T-helper 2 cell (primary cell): ENCODE measurements around the gene DR1.
A peak's percentile ranks its signal among the peaks of the same experiment; 100 is the strongest.

Source experiments
- DNase-seq, 5 experiments: peaks; one replicate each; pipeline versions ENCODE4 v3.0.0 to v3.0.0-alpha.2; 2012 to 2022
- total RNA-seq, 2 donors: gene quantifications; one replicate each; lab custom pipeline; 2026; lab: John Stamatoyannopoulos, UW

The DR1 gene
- total RNA-seq = 121 to 138 reads per million in 2 donors

DNA sequence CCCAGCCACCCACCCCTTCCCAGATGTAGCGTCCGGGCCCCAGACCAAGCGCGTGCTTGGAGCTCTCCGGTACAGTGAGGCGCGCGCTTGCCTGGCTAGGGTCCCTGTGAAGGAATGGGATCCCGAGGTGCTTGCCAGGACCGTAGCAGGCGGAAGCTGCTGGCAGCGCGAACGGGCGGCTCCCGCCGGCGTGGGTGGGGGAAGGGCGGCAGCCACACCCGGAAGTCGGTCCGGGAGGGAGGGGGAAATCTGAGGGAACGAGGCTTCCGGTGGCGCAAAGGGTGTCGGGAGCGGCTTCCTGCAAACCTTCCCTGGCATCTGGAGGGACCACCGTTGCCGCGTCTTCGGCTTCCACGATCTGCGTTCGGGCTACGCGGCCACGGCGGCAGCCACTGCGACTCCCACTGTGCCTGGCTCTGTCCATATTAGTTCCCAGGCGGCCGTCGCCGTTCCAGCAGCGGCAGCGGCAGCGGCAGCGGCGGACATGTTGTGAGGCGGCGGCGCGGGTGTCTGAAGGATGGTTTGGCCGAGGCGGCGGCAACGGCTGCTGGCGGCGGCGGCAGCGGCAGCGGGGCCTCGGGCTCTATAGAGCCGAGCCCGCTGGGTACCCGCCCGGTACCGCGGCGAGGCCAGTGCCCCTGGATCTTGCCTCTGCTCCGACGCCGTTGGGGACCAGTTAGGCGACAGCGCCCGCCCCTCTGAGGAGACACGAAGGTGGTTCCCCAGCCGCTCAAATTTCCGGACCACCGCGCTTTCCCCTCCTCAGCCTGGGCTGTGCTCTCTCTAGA is at the start of gene DR1:
TSS of gene DR1 (plus strand) at position 275 of the 788 bp plus-strand sequence. CDS start 739 bp downstream, outside the sequence.
- DNase-seq = peak; percentile 84 to 92 (median 89)

DNA sequence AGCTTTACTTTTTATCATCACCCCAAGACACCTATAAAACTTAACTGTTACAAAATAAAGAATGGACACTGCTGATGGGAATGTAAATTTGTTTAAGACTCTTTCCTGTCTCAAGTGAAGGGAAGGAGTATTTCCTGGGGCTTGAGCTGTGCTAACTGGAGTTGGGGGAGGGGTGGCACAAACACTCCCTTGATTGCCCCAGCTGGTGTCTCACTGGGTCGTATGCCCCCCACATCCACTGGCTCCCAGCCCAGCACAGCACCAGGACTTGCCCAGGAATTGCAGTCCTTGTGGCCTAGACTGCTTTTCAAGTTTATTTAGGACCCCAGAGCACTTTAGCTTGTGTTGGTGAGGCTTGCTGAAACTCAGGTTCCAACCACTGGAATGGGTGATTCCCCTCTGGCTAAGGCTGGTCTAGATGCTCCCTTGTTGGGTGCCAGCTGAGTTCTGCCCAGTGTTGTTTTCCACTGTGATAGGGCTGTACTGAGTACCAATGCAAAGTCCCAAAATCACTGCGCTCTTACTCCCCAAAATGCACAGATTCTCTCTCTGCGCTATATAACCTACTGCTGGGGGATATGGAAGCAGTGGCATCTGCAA is 49.1 kb upstream of the DR1 start:
- DNase-seq = no peak

DNA sequence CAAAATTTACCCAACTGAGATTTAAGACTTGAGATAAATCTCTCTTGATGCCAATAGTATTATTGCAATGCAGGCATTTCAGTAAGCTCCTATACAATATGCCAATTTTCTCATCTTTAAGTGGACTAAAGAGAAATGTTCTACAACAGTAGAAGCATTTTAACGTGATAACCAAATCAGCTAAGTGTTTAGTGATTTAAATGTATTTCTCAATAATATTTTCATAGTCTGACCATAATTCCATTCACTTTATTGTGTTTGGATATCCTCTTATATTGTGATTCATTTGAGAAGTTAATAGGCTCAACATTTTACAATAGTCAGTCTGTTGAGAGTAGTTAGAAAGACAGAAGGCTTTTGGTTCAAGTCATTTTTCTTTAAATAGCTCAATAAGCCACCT is 44.6 kb upstream of the DR1 start:
- no peak for DNase-seq

DNA sequence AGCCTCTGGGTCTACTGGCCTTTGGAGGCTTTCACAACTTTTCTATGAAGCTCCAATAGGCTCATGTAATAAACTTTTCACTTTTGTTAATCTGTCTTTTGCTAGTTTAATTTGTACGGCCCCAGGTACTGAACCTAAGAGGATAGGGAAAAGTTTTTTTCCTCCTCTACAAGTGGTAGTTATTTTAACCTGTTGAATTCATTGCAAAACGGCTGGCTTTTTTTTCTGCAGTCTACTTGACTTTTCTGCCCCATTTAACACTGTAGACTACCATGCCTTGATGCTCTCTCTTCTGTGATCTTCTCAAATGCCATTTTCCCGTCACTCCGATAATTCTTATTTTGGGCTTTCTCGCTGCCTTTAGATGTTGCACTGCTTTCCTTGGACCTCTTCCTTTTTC is 43.6 kb upstream of the DR1 start:
- no peak for DNase-seq

DNA sequence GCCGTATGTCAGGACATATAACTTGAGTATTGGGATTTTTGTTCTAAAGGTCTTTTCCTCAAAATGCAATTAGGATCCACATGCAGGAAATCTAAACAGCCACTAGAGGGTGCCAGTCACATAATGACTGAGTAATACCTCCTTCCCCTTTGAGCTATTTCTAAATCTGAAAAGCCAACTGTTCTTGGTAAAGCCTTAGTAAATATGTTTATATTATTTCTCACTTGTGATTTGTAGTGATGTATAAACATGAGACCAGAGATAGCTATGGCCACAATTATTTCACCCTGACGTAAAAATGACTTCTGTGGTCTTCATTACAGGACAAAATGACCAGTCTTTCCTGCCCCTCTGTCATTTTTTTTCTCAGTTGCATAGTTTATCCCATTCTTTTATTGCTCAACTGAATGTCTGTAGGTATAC is 41.0 kb upstream of the DR1 start:
- peak in 4 of 5 experiments; percentile 4 to 69 (median 9) for DNase-seq

DNA sequence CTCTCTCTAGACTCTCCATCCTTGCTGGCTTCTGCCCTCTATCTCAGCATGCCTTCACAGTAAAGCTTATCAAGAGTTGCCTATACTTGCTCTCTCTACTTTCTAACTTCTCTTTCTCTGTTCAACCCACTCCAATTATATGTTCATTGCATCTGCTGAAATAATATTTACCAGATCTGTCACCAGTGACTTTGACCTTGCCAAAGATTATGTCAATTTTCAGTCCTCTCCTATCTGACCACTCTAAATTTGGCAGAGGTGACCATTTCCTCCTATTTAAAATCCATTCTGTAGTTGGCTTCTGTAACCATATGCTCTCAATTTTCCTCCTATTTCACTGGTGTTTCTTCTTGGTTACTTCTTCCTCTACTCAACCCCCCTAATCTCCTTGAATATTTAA is 38.8 kb upstream of the DR1 start:
- no peak for DNase-seq

DNA sequence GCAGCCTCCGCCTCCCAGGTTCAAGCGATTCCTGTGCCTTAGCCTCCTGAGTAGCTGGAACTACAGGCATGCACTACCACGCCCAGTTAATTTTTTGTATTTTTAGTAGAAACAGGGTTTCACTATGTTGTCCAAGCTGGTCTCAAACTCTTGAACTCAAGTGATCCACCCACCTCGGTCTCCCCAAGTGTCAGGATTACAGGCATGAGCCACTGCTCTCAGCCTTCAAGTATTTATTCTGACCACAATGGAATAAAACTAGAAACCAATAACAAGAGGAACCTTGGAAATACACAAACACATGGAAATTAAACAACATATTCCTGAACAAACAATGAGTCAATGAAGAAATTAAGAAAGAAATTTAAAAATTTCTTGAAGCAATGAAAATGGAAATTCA is 32.7 kb upstream of the DR1 start:
- no peak for DNase-seq

DNA sequence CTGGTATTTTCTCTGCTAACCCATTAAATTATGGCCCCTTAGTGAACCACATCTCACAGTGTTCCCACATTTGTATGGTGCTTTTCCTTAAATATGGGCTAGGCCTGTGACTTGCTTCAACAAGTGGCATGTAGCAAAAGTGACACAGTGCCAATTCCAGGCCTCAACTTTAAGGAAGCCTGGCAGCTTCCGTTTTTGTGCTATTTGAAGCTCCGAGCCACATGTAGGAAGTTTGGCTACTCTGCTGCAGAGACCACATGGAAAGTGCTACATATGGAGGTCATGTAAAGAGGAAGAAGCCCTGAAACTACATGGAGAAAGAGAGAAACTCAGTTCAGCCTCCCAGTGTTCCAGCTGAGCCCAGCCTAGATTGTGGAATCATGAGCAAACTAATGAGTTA is 28.5 kb upstream of the DR1 start:
- DNase-seq = no peak

DNA sequence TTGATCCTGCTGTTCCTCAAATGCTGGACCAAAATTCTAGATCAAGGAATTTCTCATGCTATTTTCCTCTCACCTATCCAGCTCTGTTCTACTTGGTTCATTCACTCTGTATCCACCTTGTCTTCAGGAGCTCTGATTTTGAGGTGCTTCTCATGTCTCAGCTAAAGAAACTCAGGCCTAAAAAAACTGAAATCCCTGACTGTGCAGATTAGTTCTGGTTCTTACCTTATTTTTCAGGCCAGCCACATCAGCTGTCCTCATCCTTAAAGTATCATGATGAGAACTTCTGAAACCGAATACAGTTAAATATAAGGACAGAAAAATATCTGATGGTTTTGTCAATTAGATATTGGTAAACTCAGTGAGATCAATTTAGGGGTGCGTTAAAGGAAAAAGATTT is 27.8 kb upstream of the DR1 start:
- DNase-seq = no peak

DNA sequence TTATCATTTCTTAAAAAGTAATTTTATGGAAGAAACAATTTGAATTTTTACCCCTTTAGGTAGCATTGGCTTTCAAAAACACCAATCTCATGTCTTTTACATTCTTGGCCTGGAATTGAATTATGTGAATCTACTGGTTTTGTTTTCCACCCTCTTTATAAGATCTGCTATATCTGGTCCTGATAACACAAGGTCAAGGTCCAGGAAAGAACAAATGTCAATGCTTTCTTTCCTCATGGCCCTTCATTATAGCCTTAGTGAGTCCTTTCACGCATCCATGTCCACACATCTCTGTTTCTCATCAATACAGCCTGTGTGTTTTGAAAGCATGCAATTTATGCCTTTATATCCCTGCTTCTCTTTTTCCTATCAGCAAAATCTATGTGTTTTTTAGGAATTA is 24.0 kb upstream of the DR1 start:
- no peak for DNase-seq

DNA sequence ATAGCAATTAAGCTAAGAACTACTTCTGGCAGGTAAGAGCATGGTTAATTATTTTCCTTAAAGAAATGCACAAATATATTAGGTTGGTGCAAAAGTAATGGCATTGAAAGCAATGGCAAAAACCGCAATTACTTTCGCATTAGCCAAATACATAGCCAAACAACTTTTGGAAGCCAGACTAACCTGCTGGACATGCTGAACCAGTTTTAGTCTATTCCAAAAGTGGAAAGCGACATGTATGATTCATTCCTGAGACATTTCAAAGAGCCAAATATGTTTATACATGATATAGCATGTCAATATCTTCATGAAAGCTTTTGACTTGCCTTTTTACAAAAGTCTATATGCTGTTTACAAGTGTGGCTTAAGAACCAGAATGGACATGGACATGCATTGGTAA is 23.4 kb upstream of the DR1 start:
- DNase-seq = no peak

DNA sequence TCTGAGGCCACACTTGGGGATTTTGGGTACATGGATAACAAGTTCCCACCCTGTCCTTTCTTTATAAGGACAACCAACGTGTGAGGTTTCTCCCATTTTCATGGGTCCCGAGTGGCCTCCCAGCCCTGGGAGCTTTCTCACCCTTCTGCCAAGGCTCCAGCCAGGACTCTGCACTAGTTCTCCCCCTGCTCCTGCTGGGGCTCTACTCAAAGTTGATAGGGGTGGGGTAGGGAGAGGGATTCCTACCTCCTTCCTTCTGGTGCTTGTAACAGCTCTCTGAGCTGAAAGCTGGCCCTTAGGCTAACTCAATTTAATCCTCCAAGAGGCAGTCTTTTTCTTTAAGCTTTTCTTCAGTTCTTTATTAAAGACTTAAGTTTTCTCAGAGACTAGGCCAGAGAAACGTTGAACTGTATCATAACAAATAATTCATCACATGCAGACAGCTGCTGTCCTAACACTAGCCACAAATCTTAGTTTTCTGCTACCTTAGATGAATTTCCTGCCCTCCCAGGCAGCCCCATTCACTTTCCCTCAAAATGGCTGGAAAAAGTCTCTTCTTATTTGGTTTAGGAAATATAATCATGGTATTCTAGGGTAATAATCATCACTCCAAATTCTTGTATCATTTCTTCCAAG is 22.4 kb upstream of the DR1 start:
- DNase-seq = no peak

DNA sequence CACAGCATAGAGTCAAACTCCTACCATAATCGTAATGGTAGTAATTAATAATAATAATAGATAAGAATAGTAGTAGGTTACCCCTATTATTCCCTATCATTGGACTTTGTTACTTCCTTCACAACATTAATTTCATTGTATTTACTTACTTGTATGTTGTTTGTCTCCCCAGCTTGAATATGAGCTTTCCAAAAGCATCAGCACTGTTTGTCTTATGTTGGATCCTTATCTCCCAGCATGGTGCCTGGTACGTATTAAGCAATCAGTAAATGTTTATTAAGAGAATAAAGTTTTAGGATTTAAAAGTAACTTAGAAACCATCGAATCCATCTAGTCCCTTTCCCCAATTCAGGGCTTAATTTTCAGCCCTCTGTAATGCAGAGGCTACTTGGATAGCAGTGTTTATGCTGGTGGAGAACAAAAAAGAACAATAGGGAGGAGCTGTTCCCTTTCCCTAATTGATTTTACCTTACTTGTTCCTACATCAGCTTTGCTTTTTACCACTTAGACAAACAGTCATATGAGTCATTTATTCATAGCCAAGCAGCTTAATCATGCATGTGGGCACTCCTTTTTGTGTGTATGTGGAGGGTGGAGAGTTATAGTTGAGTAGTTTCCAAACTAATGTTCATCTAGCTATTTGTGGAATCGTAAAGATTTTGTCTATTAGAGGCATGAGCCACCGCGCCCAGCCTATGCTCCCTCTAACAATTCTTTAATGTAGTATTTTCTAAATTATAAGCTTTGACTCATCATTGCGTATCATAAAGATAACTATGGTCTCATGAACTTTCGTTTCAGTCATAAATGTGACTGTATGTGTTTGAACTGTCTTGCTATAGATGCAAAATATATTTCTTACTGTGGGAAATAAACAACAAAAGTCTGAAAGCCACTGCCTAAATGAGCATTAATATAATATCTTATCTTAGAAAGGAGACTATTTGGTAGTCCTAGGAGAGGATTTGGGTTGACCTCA is 20.9 kb upstream of the DR1 start:
- no peak for DNase-seq

DNA sequence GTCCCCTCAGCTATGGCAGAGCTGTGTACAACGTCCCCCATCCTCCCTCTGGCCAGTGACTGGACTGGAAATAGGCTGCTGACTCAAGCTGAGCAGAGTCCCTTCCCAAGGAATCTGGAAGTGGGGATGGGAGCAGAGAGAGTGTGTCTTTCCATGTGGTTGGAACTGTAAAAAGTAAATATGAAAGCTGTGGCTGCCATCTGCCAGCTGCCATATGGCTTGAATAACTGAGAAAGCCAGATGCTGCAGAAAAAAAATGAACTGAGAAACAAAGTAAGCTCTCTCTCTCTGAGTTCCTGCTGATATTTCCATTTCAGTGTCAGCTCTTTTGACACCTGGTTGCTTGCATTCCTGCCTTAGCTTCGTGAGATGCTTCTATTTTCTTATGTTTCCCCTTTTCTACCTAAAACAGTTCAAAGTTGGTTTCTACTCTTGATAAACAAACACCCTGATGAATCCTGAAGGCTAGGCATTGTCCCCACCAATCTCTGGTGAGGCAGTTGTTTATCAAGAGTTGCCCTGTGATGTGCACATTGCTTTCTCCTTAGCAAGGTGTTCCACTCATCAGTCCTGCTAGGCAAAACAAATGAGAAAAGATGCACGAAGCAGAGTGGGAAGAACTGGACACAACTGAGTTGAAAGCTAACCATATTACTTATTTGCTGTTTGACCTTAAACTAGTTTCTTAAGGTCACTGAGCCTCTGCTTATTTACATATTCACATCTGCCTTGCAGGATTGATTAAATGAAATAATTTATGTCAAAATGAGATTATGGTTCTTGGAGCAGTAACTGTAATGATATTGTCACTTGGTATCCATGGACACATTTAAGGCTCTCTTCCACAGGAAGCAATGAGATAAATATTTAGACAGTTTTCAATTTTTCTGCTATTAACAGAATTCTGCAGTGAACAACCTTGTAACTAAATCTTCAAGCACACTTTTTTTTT is 16.6 kb upstream of the DR1 start:
- no peak for DNase-seq

DNA sequence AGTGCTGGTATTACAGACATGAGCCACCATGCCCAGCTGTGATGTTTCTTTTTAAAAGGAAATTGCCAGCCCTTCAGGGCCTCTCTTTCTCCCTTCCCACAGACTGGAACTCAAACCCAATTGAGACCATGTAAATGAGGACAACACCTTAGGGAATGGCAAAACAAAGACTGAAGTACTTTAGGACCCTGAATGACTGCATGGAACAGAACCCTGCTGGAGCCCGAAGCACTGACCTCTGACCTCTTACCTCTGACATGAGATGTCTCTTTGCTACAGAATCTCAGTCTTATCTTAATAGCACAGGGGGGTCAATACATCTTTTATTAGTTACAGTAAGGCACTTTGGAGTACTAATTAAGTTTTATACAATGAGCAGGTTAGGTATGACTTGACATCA is 15.5 kb upstream of the DR1 start:
- no peak for DNase-seq

DNA sequence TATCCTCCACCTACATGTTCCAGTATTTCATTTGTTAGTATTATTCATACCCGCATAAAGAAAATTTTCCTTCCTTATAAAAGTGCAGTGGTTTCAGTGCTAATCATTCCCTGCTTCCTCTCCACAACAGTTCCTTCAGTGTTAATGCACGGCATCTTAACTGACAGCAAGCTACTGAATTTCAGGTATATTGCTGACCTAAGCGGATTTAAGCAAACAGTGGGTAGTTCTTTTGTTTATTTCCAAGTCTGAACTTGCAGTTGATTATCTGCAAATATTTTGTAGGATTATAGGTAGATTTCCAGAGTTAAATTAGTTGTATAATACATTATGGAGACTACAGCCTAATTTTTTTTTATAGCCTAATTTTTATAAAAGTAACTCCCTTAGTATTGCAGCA is 15.1 kb upstream of the DR1 start:
- DNase-seq = no peak

DNA sequence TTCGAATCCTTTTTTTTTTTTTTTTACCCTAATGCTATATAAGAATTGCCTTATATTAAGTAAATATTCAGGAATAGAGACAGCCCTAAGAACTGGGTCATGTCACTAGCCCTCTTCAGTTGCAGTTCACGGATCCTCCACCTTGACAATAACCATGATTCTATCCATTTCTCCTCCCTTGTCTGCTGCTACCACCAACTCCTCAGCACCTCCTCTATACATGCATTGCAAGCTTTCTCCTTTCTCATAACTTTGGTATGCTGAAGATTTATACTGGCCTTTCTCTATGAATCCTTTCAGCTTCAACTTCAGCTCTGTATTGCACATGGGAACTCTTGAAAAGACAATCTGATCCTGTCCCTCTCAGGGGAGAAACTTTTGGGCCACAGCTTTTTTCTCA is 14.3 kb upstream of the DR1 start:
- DNase-seq = no peak

DNA sequence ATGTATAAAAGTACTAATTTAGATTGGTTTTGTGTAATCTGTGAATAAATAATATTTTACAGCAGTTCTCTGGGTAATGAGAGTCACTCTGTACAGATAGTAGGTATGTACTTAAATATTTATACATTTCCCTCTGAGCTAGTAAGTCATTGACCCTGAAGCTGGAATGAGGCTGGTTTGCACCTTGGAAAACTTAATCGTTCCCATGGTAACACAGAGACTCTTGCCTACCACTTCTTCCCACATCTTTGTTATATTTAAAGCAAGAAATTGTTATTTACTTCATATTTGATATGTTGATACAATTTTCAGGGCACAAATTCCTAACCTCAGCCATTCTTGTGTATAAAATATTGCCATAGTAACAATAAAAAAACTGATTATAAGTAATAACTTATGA is 13.3 kb upstream of the DR1 start:
- no peak for DNase-seq

DNA sequence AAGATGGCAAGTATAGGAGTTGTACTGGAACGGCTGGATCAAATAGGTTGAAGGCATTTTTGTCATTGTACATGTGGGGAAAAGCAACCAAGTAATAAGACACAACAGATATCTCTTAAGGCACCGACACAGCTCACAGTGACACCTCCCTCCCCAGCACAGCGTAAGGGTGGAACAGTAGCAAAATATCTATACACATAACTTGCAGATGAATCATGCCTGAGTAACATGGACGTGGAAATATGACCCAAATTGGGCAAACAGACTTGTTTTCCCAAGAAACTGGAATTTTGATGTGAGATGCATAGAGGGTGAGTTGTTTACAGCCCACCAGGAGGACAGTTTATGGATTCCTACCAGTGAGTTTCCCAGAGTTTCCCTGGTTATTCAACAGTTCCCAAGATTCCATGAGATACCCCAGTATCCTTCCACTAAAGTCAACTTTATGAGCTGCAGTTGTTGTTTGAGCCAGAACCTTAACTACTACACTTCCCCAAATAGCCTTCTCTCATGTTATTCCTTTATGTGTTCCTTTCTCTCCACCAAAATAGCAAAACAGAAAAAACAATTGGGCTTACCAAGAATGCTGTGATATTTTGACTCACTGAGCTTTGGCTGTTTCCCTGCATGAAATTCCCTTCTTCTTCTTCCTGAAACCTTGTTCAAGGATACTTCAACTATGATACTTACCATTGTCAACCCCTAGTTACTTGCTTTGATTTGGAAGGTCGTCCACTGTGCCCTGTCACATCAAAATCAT is 7.1 kb upstream of the DR1 start:
- DNase-seq = no peak

DNA sequence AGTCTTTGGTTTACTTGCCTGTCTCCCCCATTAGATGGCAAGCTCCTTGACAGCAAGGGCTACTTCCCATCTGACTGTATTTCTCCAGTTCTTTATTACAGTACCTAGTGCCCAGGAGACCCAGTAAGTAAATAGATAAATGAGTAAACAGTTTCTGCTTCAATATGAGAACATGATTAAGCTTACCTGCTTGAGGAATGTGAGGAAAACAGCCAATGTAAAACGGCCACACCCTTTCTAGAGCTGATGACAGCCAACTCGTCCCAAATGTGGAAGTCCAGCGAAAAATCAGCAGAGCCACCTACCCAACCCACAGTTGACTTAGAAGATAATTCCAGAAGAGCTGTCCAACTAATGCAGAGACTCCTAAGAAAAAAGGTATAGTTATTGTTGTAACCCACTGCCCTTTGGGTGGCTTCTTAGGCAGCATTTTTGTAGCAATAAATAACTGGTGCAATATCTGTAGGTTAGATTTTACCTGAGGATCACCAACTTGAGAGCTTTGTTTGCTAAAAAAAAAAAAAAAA is 6.5 kb upstream of the DR1 start:
- DNase-seq = no peak

DNA sequence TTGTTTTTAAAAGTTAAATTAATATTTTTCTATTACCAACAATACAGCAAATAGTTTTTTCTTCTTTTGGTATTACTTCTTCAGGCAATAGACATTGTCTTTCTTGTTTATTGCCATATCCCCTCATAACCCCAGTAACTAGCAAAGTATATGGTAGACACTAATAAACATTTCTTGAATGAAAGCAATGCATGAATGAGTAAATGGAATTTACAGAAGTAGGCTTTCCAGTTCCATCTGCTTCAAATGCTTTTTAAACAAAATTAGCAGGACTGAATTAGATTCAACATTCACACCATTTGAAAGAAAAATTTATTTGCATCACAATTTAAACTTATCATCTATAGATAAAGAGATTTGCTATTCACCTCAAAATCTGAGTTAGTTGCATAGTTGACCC is 5.6 kb upstream of the DR1 start:
- DNase-seq = no peak
